GM06990 (cell line): ENCODE results near the gene C1orf167.

Experiments
- DNase-seq: peaks from one replicate; pipeline ENCODE4 v3.0.0-alpha.2; 2011; ENCODE audit not compliant: insufficient read length; ENCODE audit errors: extremely low read depth
- H3K27me3 ChIP-seq: replicated peaks from 2 replicates; pipeline ENCODE4 v1.6.0; 2011; ENCODE audit warnings: low read length; ENCODE audit not compliant: control insufficient read depth, insufficient read depth
- H3K36me3 ChIP-seq: 2 replicates; pipeline ENCODE4 v1.5.1; 2011; ENCODE audit warnings: low read length; ENCODE audit not compliant: control insufficient read depth, insufficient read depth
- H3K4me3 ChIP-seq: replicated peaks from 2 replicates; pipeline ENCODE4 v1.5.1; 2011; ENCODE audit warnings: low read depth, mild to moderate bottlenecking, control low read depth, low read length
- CTCF ChIP-seq: IDR thresholded peaks from 2 replicates; pipeline ENCODE4 v1.5.1; 2011; ENCODE audit warnings: low read length, control low read depth, mild to moderate bottlenecking, inconsistent platforms; ENCODE audit not compliant: insufficient read depth, poor library complexity, severe bottlenecking

The C1orf167 gene

GRCh38 chr1:11790880-11791715 is 29.1 kb downstream of the C1orf167 start:
- no peak for DNase-seq

GRCh38 chr1:11792106-11792505 is 30.1 kb downstream of the C1orf167 start:
- no peak overlapping the region for H3K4me3 ChIP-seq
- no peaks in the 10 kb centered on the region for H3K27me3 ChIP-seq
- no peak for TF ChIP-seq CTCF
- DNase-seq = no peak
- peaks cover 22% of the 10 kb centered on the region for H3K36me3 ChIP-seq

More at GRCh38 chr1:11790880-11791715, 29.1 kb downstream of the C1orf167 start:
- Histone ChIP-seq H3K4me3 (no peak overlapping the region), H3K36me3 (peaks cover 18% of the 10 kb centered on the region), H3K27me3 (no peaks in the 10 kb centered on the region)
- TF ChIP-seq CTCF = no peak

DNA sequence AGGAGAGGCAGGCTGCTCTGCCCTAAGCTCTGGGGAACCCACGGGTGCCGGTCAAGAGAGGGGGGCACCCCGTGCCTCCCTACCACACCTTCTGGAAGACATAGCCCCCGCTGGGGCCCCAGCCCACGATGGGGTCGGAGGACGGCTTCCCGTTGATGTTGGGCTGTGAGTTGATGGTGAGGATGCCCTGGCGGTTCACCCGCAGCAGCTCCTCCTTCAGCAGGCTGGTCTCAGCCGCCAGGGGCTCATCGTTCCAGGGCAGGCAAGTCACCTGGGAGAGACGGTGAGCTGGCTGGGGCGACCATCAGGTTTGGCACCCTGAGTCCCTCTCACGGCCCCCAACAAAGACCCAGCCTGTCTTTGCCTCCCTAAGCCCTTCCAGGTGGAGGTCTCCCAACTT is 31.8 kb downstream of the C1orf167 start:
- TF ChIP-seq CTCF = no peak
- peaks cover 22% of the 10 kb centered on the region for H3K36me3 ChIP-seq
- no peak overlapping the region for H3K4me3 ChIP-seq
- no peaks in the 10 kb centered on the region for H3K27me3 ChIP-seq
- DNase-seq = no peak

GRCh38 chr1:11794446-11795237 is 32.6 kb downstream of the C1orf167 start:
- H3K36me3 ChIP-seq = peaks cover 22% of the 10 kb centered on the region
- H3K27me3 ChIP-seq = no peaks in the 10 kb centered on the region
- TF ChIP-seq CTCF = no peak
- no peak for DNase-seq
- H3K4me3 ChIP-seq = no peak overlapping the region

DNA sequence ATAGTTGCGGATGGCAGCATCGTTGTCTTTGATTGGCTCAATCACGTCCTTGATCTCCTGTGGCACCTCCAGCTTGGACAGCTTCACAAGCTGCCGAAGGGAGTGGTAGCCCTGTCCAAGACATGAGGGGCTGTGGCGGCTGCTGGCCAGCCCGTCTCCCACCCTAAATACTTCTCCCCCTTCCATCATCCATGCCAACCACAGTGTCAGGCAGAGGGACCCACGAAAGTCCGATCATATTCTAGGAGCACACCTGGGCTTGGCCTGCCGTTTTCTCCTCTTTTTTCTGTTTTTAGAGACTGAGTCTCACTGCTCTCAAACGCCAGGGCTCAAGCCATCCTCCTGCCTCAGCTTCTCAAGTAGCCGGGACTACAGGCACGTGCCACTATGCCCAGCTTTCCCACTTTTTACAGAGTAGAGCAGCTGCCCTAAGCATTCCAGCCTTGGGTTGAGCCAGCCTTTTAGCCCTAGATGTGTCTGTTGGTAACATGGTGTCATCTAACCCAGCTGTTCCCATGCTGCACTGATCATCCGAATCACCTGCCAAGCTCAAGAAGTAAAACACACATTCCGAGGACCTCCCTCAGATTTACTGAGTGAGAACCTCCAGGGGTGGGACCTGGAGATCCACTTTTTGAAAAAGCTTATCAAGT is 33.4 kb downstream of the C1orf167 start:
- TF ChIP-seq CTCF = no peak
- H3K27me3 ChIP-seq = no peaks in the 10 kb centered on the region
- no peak overlapping the region for H3K4me3 ChIP-seq
- DNase-seq = no peak
- H3K36me3 ChIP-seq = peaks cover 26% of the 10 kb centered on the region
